Keratinocyte (primary cell): Measurements from ENCODE around the gene ASCL4.

Source experiments
- CTCF ChIP-seq, 3 experiments: IDR thresholded peaks in 1 of 3; conservative IDR thresholded peaks in 1 of 3; optimal IDR thresholded peaks in 1 of 3; 2 replicates in 2 of 3; 3 replicates in 1 of 3; pipeline versions ENCODE3 to v1.5.1; 2011; ENCODE audit warnings: low read length in 3 of 3, mild to moderate bottlenecking in 3 of 3, moderate library complexity in 2 of 3, control low read depth in 1 of 3, inconsistent platforms in 1 of 3; ENCODE audit not compliant: insufficient read depth in 2 of 3; ENCODE audit errors: extremely low read depth in 1 of 3
- EZH2 ChIP-seq: IDR thresholded peaks from one replicate; pipeline ENCODE4 v1.6.1; 2012; ENCODE audit warnings: inconsistent platforms, mild to moderate bottlenecking, low read length, moderate library complexity

DNA sequence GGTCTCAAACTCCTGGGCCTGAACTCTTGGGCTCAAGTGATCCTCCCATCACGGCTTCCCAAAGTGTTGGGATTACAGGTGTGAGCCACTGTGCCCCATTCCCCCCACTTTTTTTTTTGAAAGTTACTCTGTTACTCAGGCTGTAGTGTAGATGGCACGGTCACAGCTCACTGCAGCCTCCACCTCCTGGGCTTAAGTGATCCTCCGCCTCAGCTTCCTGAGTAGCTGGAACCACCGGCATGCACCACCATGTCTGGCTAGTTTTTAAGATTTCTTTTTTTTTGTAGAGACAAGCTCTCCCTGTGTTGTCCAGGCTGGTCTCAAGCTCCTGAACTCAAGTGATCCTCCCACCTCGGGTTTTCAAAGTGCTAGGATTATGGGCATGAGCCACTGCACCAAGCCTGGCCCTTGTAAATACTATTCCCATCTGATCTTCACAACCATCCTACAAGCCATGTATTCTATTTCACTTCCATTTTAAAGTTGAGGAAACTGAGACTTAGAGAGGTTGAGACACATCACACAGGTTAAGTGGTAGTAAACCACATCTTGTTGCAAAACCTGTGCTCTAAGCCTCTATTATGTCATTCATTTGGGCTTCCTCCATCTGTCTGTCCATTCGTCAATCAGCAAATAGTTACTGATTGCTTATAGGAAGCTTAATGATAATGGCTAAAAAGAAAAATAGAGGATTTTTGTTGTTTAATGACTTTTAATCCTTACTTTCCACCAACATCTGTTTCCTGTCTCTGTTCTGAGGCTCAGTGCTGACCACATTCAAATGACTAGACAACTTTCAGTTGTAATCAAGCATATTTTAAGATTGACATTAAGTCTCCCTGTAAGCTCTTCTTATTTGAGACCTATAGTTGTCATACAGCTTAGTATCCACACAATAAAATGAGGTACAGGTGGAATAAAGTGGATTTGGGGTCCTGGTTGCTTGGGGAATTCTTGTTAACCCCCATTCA, 9.2 kb downstream of the ASCL4 start:
- TF ChIP-seq EZH2: no peak
- no peak for TF ChIP-seq CTCF (optimal IDR thresholded peaks at IDR 0.05 in 1 of 3, IDR thresholded peaks at IDR 0.05 in 1 of 3, conservative IDR thresholded peaks at IDR 0.05 in 1 of 3; ENCODE audit: extremely low read depth in 1 of 3, insufficient read depth in 2 of 3, low read length in 3 of 3)
